Ureter (tissue), 1 donor: ENCODE measurements around the gene MSH3. TPM values are rescaled to one million over a fixed set of nuclear protein-coding genes. Genes with fewer than 3 reads are reported as not detected.

Experiments
- DNase-seq: peaks from one replicate; pipeline ENCODE4 v3.0.0-alpha.2; 2020; ENCODE audit warnings: low spot score
- total RNA-seq: library from RNA; stranded (reverse); gene quantifications from one replicate; pipeline ENCODE4 v1.2.4, GENCODE V29; 2023
- donor health status: DM: yes; HTN: yes; CAD: no.

Gene MSH3
- total RNA-seq = 26.0 TPM

- peak; percentile 89 for DNase-seq
These were observed at the start of gene MSH3, which contains the start of gene DHFR for GRCh38 chr5:80654391-80655230. Gene MSH3 (plus strand): TSS chr5:80654652. CDS start chr5:80654728, 76 bp downstream. Gene DHFR (minus strand): TSS chr5:80654983. CDS start chr5:80654489, 494 bp downstream.

GRCh38 chr5:80607343-80607742, 47.1 kb upstream of the MSH3 start:
- no peak for DNase-seq

GRCh38 chr5:80607832-80608231, 46.6 kb upstream of the MSH3 start:
- DNase-seq = no peak

GRCh38 chr5:80608731-80609130, 45.7 kb upstream of the MSH3 start:
- DNase-seq = no peak

- no peak for DNase-seq
These were observed 44.8 kb upstream of the MSH3 start for GRCh38 chr5:80609692-80610091.

- no peak for DNase-seq
These were observed 39.1 kb upstream of the MSH3 start for GRCh38 chr5:80615266-80615914.

- no peak for DNase-seq
These were observed 36.0 kb upstream of the MSH3 start for GRCh38 chr5:80618438-80618837.

GRCh38 chr5:80619086-80619485, 35.4 kb upstream of the MSH3 start:
- DNase-seq = no peak

GRCh38 chr5:80620211-80620610, 34.2 kb upstream of the MSH3 start:
- DNase-seq = no peak

GRCh38 chr5:80622756-80623155, 31.7 kb upstream of the MSH3 start:
- DNase-seq = no peak

GRCh38 chr5:80623999-80624398, 30.5 kb upstream of the MSH3 start:
- DNase-seq = no peak

GRCh38 chr5:80625230-80625629, 29.2 kb upstream of the MSH3 start:
- no peak for DNase-seq

- no peak for DNase-seq
These were observed 25.2 kb upstream of the MSH3 start for GRCh38 chr5:80629281-80629680.

GRCh38 chr5:80631278-80632259, 22.9 kb upstream of the MSH3 start:
- DNase-seq = no peak

GRCh38 chr5:80632700-80633099, 21.8 kb upstream of the MSH3 start:
- no peak for DNase-seq

- DNase-seq = no peak
These were observed 20.3 kb upstream of the MSH3 start for GRCh38 chr5:80634193-80634592.

- no peak for DNase-seq
These were observed 13.1 kb upstream of the MSH3 start for GRCh38 chr5:80641353-80641752.

GRCh38 chr5:80644900-80645299, 9.6 kb upstream of the MSH3 start:
- DNase-seq = no peak

GRCh38 chr5:80646926-80647325, 7.5 kb upstream of the MSH3 start:
- DNase-seq = no peak

GRCh38 chr5:80653502-80653901, 950 bp upstream of the MSH3 start:
- no peak for DNase-seq

- DNase-seq = no peak
These were observed 430 bp upstream of the MSH3 start for GRCh38 chr5:80654054-80654390.

- no peak for DNase-seq
These were observed 851 bp downstream of the MSH3 start for GRCh38 chr5:80655231-80655774.
